GM10266 (cell line): Measurements from ENCODE around the gene CACNA1I.

Experiments
- DNase-seq: peaks from one replicate; pipeline ENCODE4 v3.0.0; 2012; ENCODE audit errors: extremely low spot score
- CTCF ChIP-seq: IDR thresholded peaks from 2 replicates; pipeline ENCODE4 v1.5.1; 2012; ENCODE audit warnings: mild to moderate bottlenecking, low read depth; ENCODE audit not compliant: control insufficient read depth, insufficient read depth; ENCODE audit errors: missing control alignments

The CACNA1I gene

GRCh38 chr22:39631381-39632286 is 61.1 kb downstream of the CACNA1I start:
- DNase-seq, result no peak
- TF ChIP-seq CTCF, result no peak

DNA sequence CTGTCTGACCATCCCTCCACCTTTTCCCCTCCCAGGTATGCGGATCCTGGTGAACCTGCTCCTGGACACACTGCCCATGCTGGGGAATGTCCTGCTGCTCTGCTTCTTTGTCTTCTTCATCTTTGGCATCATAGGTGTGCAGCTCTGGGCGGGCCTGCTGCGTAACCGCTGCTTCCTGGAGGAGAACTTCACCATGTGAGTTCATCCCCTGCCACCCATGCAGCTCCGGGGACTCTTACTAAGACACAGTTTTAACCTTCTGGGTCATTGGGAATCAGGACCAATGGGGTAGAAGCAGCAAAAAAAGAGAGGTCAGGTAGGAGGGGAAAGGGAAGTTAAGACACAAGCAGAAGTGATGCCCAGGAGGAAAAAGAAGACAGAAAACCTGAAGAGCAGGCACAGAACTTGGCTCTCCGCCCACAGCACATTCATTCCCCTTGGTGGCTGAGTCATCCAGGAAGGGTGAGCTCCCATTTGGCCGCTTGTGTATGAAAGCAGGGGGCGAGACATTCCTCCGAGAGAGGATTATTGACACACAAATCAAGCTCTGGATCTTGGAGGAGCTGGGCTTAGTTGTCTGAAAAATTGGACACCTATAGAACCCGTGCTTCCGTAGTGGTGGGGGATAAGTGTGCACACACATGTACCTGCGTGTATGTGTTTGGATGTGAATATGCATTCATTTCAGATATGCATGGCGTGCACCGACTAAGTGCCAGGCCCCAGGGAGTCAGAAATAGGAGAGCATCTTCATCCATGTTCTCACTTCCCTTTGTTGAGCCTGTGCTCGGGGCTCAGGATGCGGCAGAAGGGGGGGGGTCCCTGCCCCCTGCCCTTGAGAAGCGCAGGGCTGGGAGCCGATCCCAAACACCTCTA is 64.2 kb downstream of the CACNA1I start:
- TF ChIP-seq CTCF, result no peak
- DNase-seq, result no peak

DNA sequence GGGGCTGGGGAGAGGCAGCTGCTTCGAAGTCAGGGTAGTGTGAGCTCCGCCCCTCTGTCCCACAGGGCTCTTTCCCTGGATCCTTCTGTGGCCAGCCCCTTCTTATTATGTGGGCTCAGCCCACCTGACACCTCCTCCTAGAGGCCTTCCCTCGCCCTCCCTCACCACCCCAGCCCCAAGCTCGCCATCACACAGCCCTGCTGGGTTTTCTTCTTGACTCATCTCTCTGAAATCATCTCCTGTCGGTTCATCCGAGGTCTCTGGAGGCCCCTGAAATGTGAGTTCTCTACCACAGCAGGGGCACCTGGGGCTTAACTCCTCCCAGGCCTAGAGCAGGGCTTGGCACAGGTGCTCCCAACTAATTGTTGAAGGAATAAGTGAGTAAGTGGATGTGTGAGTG is 65.2 kb downstream of the CACNA1I start:
- TF ChIP-seq CTCF, result no peak
- no peak for DNase-seq

GRCh38 chr22:39638958-39639357 is 68.4 kb downstream of the CACNA1I start:
- TF ChIP-seq CTCF, result no peak

DNA sequence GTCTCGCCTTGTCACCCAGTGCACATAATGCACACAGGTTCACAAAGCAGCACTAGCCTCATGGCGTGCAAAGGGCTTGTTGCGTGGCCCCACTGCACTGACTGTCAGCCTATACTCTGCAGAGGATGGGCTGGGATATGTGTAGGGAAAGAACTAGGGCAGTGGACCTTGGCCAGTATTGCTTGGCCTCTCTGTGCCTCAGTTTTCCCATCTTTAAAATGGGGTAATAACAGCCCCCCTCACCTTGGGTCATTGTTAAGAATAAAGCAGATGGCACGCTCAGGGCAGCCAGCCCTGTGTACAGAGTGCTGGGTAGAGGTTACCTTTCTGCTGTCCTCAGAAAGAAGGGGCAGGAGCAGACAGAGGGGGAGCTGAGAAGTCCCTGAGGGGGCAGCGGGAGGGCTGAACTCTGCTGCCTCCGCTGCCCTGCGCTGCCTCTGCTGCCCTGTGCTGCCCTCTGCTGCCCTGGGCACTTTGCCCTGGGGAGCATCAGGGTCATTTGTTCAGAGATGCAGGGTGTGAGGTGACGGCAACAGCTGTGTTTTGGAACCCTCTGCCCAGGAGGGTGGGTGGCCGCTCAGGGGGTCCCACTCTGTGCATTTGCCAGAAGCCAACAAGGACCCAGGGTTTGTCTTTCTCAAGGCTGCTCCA is 71.2 kb downstream of the CACNA1I start:
- DNase-seq, result no peak
- no peak for TF ChIP-seq CTCF

More at GRCh38 chr22:39638958-39639357, 68.4 kb downstream of the CACNA1I start:
- DNase-seq, result no peak

- no peak for DNase-seq
- TF ChIP-seq CTCF, result no peak
Observed at GRCh38 chr22:39643311-39644083, 72.9 kb downstream of the CACNA1I start.
